BLaER1 (cell line): Measurements from ENCODE around the gene CREB3.
A peak's percentile ranks its signal among the peaks of the same experiment; 100 is the strongest.

Experiments
- H3K27ac ChIP-seq: shearing (Covaris generic); formaldehyde crosslinking; 2 replicates; pipeline ENCODE4 v1.8.1; 2022
- H3K27me3 ChIP-seq: shearing (Covaris generic); formaldehyde crosslinking; 2 replicates; pipeline ENCODE4 v1.8.1; 2022
- H3K36me3 ChIP-seq: shearing (Covaris generic); formaldehyde crosslinking; 2 replicates; pipeline ENCODE4 v1.8.1; 2022
- H3K4me1 ChIP-seq: shearing (Covaris generic); formaldehyde crosslinking; 2 replicates; pipeline ENCODE4 v1.8.1; 2022
- H3K4me2 ChIP-seq: shearing (Covaris generic); formaldehyde crosslinking; 2 replicates; pipeline ENCODE4 v1.8.1; 2022
- H3K4me3 ChIP-seq: shearing (Covaris generic); formaldehyde crosslinking; 2 replicates; pipeline ENCODE4 v1.8.1; 2022
- H3K9ac ChIP-seq: shearing (Covaris generic); formaldehyde crosslinking; 2 replicates; pipeline ENCODE4 v1.8.1; 2022
- H3K9me3 ChIP-seq: shearing (Covaris generic); formaldehyde crosslinking; 2 replicates; pipeline ENCODE4 v1.8.1; 2022
- H4K20me1 ChIP-seq: shearing (Covaris generic); formaldehyde crosslinking; 2 replicates; pipeline ENCODE4 v1.8.1; 2022
- Cebpa-rat ChIP-seq: shearing (Covaris generic); IDR thresholded peaks from 2 replicates; pipeline ENCODE4 v1.8.1; 2022

The CREB3 gene

DNA sequence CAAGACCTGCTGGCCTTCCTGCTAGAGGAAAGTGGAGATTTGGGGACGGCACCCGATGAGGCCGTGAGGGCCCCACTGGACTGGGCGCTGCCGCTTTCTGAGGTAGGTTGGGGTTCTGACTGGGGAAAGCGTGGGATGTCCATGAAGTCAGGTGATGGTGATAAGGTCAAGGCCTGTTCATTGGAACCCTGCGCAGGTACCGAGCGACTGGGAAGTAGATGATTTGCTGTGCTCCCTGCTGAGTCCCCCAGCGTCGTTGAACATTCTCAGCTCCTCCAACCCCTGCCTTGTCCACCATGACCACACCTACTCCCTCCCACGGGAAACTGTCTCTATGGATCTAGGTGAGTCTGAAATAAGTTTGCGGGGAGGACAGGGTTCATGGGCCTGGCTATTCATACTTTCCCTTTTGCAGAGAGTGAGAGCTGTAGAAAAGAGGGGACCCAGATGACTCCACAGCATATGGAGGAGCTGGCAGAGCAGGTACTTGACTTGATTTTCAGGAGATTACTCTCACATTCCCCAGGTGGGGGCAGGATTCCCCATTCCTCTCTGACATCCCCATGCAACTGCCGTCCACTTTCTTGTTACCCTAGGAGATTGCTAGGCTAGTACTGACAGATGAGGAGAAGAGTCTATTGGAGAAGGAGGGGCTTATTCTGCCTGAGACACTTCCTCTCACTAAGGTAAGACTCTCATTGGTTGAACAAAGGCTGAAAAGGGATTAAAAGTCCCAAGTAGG is 505 bp downstream of the CREB3 start:
- Histone ChIP-seq H3K36me3 (peaks cover 35% of the 10 kb centered on the region), H3K27ac (peak overlapping the region; percentile 61), H3K4me2 (peak overlapping the region; percentile 91), H3K27me3 (no peaks in the 10 kb centered on the region), H3K4me3 (peak overlapping the region; percentile 89), H3K4me1 (peaks cover 57% of the 10 kb centered on the region), H3K9me3 (no peaks in the 10 kb centered on the region), H4K20me1 (peaks cover 36% of the 10 kb centered on the region), H3K9ac (peak overlapping the region; percentile 88)
- no peak for TF ChIP-seq Cebpa-rat

DNA sequence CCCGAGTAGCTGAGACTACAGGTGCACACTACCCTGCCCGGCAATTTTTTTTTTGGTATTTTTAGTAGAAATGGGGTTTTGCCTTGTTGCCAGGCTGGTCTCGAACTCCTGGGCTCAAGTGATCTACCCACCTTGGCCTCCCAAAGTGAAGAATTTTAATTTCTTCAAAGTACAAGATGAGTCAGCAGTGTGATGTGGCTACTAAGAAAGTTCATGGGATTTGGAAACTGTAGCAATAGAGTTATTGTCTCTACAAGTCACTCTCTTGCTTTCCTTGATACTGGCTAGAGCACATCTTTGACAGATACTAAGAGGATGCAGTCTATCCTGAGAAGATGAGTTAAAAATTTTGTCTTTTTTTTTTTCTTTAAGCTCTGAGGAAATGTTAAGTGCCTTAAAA is 1.6 kb downstream of the CREB3 start:
- Histone ChIP-seq H3K4me2 (peak overlapping the region; percentile 91), H3K27ac (no peak overlapping the region), H3K4me3 (no peak overlapping the region), H3K27me3 (no peaks in the 10 kb centered on the region), H3K9ac (0 out of 2 replicates have a peak overlapping the region, but pooled peaks have one; percentile 0), H3K9me3 (no peaks in the 10 kb centered on the region), H3K36me3 (peaks cover 46% of the 10 kb centered on the region), H3K4me1 (peaks cover 49% of the 10 kb centered on the region), H4K20me1 (peaks cover 24% of the 10 kb centered on the region)
- TF ChIP-seq Cebpa-rat, result no peak

DNA sequence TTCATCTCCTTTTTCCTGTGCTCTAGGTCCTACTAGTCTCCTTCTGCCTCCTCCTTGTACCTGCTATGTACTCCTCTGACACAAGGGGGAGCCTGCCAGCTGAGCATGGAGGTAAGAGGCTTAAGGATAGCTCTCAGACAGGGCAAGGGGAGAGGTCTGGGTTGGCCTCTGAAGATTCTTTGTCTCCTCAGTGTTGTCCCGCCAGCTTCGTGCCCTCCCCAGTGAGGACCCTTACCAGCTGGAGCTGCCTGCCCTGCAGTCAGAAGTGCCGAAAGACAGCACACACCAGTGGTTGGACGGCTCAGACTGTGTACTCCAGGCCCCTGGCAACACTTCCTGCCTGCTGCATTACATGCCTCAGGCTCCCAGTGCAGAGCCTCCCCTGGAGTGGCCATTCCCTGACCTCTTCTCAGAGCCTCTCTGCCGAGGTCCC is 3.8 kb downstream of the CREB3 start:
- H3K27ac ChIP-seq, result no peak overlapping the region
- H3K36me3 ChIP-seq, result peaks cover 66% of the 10 kb centered on the region
- H4K20me1 ChIP-seq, result peaks cover 3% of the 10 kb centered on the region
- no peak overlapping the region; the same call in 1 of the 2 replicates for H3K9ac ChIP-seq
- H3K27me3 ChIP-seq, result no peaks in the 10 kb centered on the region
- H3K4me2 ChIP-seq, result no peak overlapping the region
- no peak for TF ChIP-seq Cebpa-rat
- no peak overlapping the region for H3K4me3 ChIP-seq
- H3K9me3 ChIP-seq, result no peaks in the 10 kb centered on the region
- peaks cover 28% of the 10 kb centered on the region for H3K4me1 ChIP-seq

DNA sequence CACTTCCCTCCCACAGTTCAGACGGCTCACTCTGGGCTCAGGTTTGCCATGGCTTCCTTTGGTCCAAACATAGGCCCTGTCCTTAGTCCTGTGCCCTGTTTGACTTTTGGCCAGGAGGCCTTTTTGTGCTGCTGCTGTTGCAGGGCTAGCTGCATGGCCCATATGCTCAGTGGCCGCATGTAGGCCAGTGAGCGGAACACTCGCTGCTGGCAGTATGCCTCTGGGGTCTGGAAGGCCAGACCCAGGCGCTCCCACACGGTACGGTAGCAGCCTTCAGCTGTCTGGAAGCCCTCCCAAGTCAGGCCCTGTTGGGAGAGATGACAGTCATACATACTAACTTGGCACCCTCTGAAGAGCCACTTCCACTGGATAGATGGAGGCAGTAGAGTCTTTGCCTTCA is 4.7 kb downstream of the CREB3 start:
- TF ChIP-seq Cebpa-rat, result no peak
- no peaks in the 10 kb centered on the region for H3K9me3 ChIP-seq
- H4K20me1 ChIP-seq, result no peaks in the 10 kb centered on the region
- H3K9ac ChIP-seq, result no peak overlapping the region
- no peaks in the 10 kb centered on the region for H3K27me3 ChIP-seq
- peaks cover 66% of the 10 kb centered on the region for H3K36me3 ChIP-seq
- peaks cover 35% of the 10 kb centered on the region for H3K4me1 ChIP-seq
- H3K4me3 ChIP-seq, result no peak overlapping the region
- no peak overlapping the region for H3K27ac ChIP-seq
- no peak overlapping the region for H3K4me2 ChIP-seq

DNA sequence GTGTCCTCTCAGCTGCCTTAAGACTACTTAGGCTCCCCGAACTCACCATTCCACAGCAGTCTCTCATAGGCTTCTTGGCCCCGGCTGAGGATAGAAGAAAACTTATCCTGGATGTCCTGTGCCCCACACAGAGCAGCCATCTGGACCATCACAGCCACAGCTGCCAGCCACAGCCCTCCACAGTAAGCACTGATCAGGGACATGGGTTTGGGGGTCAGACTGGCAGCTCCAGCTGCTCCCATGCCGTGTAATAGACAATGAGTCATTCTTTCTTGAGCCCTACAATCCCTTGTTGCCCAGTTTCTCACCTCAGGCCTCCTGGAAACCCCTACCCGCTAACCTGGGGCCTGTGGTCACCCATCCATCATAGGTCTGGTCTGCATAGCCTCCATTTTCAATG is 5.7 kb downstream of the CREB3 start:
- H3K4me3 ChIP-seq, result no peak overlapping the region
- H4K20me1 ChIP-seq, result no peaks in the 10 kb centered on the region
- peaks cover 74% of the 10 kb centered on the region for H3K36me3 ChIP-seq
- H3K27ac ChIP-seq, result no peak overlapping the region
- H3K4me1 ChIP-seq, result peaks cover 34% of the 10 kb centered on the region
- no peaks in the 10 kb centered on the region for H3K9me3 ChIP-seq
- H3K27me3 ChIP-seq, result no peaks in the 10 kb centered on the region
- no peak overlapping the region for H3K4me2 ChIP-seq
- no peak for TF ChIP-seq Cebpa-rat
- peak overlapping the region; percentile 27; the same call in 1 of the 2 replicates for H3K9ac ChIP-seq

DNA sequence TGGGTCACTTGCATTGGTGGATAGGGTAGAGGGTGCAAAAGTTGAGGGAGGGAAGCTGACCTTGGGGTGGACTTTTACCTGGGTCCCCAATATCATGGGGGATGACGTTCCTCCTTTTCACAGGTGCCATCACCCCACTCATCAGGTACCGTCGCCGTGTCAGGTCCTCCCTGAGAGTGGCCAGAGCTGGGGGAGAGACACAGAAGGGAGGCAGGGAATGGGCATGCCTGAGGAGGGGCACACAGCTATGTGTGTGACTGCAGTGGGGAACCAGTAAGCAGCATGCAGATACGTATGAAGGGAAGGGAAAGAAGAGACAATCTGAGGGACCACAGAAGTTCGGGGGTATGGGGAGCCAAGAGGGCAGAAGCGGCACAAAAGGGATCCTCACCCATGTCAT is 6.5 kb downstream of the CREB3 start:
- H3K27me3 ChIP-seq, result no peaks in the 10 kb centered on the region
- no peaks in the 10 kb centered on the region for H4K20me1 ChIP-seq
- peaks cover 33% of the 10 kb centered on the region for H3K4me1 ChIP-seq
- TF ChIP-seq Cebpa-rat, result no peak
- no peaks in the 10 kb centered on the region for H3K9me3 ChIP-seq
- peaks cover 77% of the 10 kb centered on the region for H3K36me3 ChIP-seq
- H3K27ac ChIP-seq, result no peak overlapping the region
- H3K9ac ChIP-seq, result no peak overlapping the region
- no peak overlapping the region for H3K4me3 ChIP-seq
- H3K4me2 ChIP-seq, result no peak overlapping the region

DNA sequence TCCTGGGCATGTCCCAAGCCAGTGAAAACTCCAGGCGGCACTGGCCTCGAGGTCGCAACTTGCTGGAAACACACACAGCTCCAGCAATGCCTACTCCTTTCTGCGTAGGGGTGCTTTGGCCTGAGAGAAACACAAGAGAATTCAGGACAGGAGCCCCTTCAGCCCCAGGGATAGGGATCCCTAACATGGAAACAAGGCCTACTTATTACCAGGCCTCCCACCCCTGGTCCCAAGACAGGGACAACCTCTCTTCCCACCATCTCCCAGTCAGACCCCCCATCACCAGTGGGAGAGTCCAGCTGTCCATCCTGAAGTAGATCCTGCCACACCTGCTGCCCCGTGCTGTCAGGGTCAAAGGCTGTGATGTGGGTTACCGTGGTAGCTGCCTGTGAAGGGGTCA is 7.8 kb downstream of the CREB3 start:
- Histone ChIP-seq H3K9ac (no peak overlapping the region), H3K36me3 (peaks cover 76% of the 10 kb centered on the region), H3K4me2 (no peak overlapping the region), H3K4me3 (no peak overlapping the region), H3K27ac (no peak overlapping the region), H3K27me3 (no peaks in the 10 kb centered on the region), H3K9me3 (no peaks in the 10 kb centered on the region), H3K4me1 (peaks cover 30% of the 10 kb centered on the region), H4K20me1 (no peaks in the 10 kb centered on the region)
- TF ChIP-seq Cebpa-rat, result no peak

DNA sequence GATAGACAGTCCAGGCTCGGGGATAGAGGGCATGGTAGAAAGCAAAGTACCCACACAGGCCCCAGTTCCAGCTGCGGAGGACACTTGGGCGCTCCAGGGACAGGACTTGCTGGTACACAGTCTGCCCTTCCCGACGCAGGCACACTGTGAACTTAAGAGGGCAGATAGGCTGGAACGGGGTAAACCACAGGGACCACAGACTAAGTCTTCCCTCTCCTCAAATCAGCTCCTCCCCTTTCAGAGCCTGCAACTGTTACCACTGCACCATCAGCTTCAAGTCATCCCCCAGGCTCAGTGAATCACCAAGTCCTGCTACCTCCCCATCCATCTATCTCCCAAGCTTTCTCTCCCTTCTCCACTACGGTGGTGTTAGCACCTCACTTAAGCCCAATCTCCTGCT is 9.3 kb downstream of the CREB3 start:
- Histone ChIP-seq H3K4me2 (peak overlapping the region; percentile 55), H3K9ac (no peak overlapping the region), H3K4me3 (no peak overlapping the region), H3K27me3 (no peaks in the 10 kb centered on the region), H3K9me3 (no peaks in the 10 kb centered on the region), H3K27ac (no peak overlapping the region), H4K20me1 (no peaks in the 10 kb centered on the region; the same call in 1 of the 2 replicates), H3K4me1 (peaks cover 45% of the 10 kb centered on the region), H3K36me3 (peaks cover 63% of the 10 kb centered on the region)
- no peak for TF ChIP-seq Cebpa-rat

DNA sequence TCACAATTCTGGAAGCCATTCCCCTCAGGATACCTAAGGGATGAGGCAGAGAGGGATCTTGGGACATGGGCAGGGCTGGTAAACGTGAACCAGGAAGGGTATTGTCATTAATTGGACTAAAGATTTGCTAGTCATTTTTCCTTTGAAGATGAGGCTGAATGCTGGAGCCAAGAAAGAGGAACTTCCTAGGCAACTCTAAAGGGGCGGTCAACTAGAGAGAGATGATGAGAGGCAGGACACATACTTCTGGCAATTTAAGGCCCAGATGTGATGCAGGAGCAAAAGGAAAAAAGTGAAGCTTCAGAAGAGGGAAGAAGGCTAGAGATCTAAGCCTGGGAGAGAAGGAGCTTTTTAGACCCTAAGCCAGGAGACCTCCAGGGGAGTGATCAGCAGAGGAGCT is 11.0 kb downstream of the CREB3 start:
- Histone ChIP-seq H3K4me1 (peaks cover 54% of the 10 kb centered on the region), H3K27ac (no peak overlapping the region), H3K4me3 (no peak overlapping the region), H3K27me3 (no peaks in the 10 kb centered on the region), H3K4me2 (no peak overlapping the region; the same call in 1 of the 2 replicates), H4K20me1 (no peaks in the 10 kb centered on the region; the same call in 1 of the 2 replicates), H3K9me3 (no peaks in the 10 kb centered on the region), H3K9ac (no peak overlapping the region), H3K36me3 (peaks cover 46% of the 10 kb centered on the region)
- TF ChIP-seq Cebpa-rat, result no peak

DNA sequence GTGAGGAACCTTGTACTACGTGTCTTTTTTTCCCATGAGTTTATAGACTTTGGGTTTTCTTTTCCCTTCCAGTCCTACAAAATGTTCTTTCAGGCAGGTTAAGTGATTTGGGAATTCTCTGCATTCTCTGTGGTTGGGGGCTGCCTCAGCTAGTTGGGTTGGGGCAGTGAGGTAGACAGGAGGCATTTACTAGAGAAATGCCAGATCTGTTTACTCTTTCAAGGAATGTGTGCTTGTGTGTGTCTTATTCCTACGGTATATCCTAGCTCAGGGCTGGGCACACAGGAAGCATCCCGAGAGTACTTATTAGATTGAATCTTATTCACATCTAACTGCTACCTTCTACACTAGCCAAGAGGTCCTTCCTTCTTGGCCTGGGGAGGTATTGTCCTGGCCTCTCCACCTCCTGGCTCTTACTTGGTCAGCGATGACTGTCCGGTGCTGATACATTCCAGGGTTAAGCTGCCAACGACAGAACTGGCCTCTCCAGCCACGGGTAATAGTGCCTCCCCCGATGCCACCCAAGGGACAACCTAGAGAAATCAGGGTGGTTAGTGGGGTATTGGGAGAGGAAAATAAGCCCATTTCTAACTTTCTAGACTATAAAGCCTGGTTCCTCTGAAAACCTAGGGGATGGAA is 11.5 kb downstream of the CREB3 start:
- H3K4me3 ChIP-seq, result no peak overlapping the region
- H4K20me1 ChIP-seq, result no peaks in the 10 kb centered on the region; the same call in 1 of the 2 replicates
- TF ChIP-seq Cebpa-rat, result no peak
- no peak overlapping the region; the same call in 1 of the 2 replicates for H3K4me2 ChIP-seq
- peaks cover 54% of the 10 kb centered on the region for H3K4me1 ChIP-seq
- H3K27me3 ChIP-seq, result no peaks in the 10 kb centered on the region
- no peak overlapping the region for H3K9ac ChIP-seq
- H3K27ac ChIP-seq, result no peak overlapping the region
- no peaks in the 10 kb centered on the region for H3K9me3 ChIP-seq
- H3K36me3 ChIP-seq, result peaks cover 40% of the 10 kb centered on the region
